HG02943 (cell line): Measurements from ENCODE around the gene PPM1H.
"Not testable (repeated sequence)": the region's sequence is repeated elsewhere in the genome, so short reads cannot be mapped to it uniquely, and the experiment has no call there.

Experiments
- ATAC-seq: cut with Tn5 transposase; IDR thresholded peaks from one replicate; pipeline ENCODE4 v1.9.1; 2021; ENCODE audit warnings: mild to moderate bottlenecking, low read depth, moderate library complexity; ENCODE audit not compliant: unreplicated experiment

PPM1H gene

GRCh38 chr12:62948123-62948522, 13.2 kb upstream of the PPM1H start:
- no peak for ATAC-seq

GRCh38 chr12:62947364-62947763, 12.4 kb upstream of the PPM1H start:
- ATAC-seq, result no peak

GRCh38 chr12:62943779-62944395, 8.9 kb upstream of the PPM1H start:
- no peak for ATAC-seq

GRCh38 chr12:62942316-62942715, 7.4 kb upstream of the PPM1H start:
- ATAC-seq, result not testable (repeated sequence)

- ATAC-seq, result peak; percentile 48
Measured at GRCh38 chr12:62934239-62934798, 631 bp downstream of the PPM1H start.

- no peak for ATAC-seq
Measured at GRCh38 chr12:62933602-62934238, 1.2 kb downstream of the PPM1H start.

GRCh38 chr12:62933220-62933601, 1.7 kb downstream of the PPM1H start:
- ATAC-seq, result no peak

GRCh38 chr12:62931477-62931876, 3.5 kb downstream of the PPM1H start:
- no peak for ATAC-seq

- no peak for ATAC-seq
Measured at GRCh38 chr12:62930546-62931425, 4.2 kb downstream of the PPM1H start.

GRCh38 chr12:62928632-62929031, 6.3 kb downstream of the PPM1H start:
- ATAC-seq, result no peak

GRCh38 chr12:62925680-62926079, 9.3 kb downstream of the PPM1H start:
- no peak for ATAC-seq

GRCh38 chr12:62924084-62924483, 10.9 kb downstream of the PPM1H start:
- no peak for ATAC-seq

- ATAC-seq, result no peak
Measured at GRCh38 chr12:62922539-62922938, 12.4 kb downstream of the PPM1H start.

- no peak for ATAC-seq
Measured at GRCh38 chr12:62919838-62920237, 15.1 kb downstream of the PPM1H start.

- ATAC-seq, result no peak
Measured at GRCh38 chr12:62917926-62918325, 17.0 kb downstream of the PPM1H start.

GRCh38 chr12:62916632-62917425, 18.1 kb downstream of the PPM1H start:
- no peak for ATAC-seq

GRCh38 chr12:62915204-62915529, 19.8 kb downstream of the PPM1H start:
- no peak for ATAC-seq

GRCh38 chr12:62914443-62915203, 20.3 kb downstream of the PPM1H start:
- no peak for ATAC-seq

- ATAC-seq, result no peak
Measured at GRCh38 chr12:62913380-62913779, 21.6 kb downstream of the PPM1H start.

- ATAC-seq, result no peak
Measured at GRCh38 chr12:62912644-62913043, 22.3 kb downstream of the PPM1H start.
